DND-41 (cell line): ENCODE measurements around the gene PRF1.

ENCODE experiments used
- ATAC-seq: fragments of 200-7000 bp; cut with Tn5 transposase; 3 replicates; pipeline ENCODE4 v1.9.1; 2021; ENCODE audit warnings: low read depth; ENCODE audit not compliant: insufficient read depth
- DNase-seq: peaks from one replicate; pipeline ENCODE4 v3.0.0-alpha.2; 2020
- H2AFZ ChIP-seq: 2 replicates; pipeline ENCODE4 v1.6.0; 2012; ENCODE audit warnings: low read depth, low read length
- H3K27ac ChIP-seq: 2 replicates; pipeline ENCODE4 v1.5.1; 2012; ENCODE audit warnings: low read length, inconsistent platforms
- H3K27me3 ChIP-seq: fragments of 200-600 bp; sonication (generic); 2 replicates; pipeline ENCODE4 v1.6.0; 2012; ENCODE audit warnings: low read length, mild to moderate bottlenecking, inconsistent platforms; ENCODE audit not compliant: insufficient read depth, poor library complexity
- H3K36me3 ChIP-seq: 2 replicates; pipeline ENCODE4 v1.5.1; 2012; ENCODE audit warnings: low read length, inconsistent platforms; ENCODE audit not compliant: insufficient read depth
- H3K4me1 ChIP-seq: 2 replicates; pipeline ENCODE4 v1.5.1; 2012; ENCODE audit warnings: mild to moderate bottlenecking, low read length; ENCODE audit not compliant: insufficient read depth
- H3K4me2 ChIP-seq: 2 replicates; pipeline ENCODE4 v1.6.0; 2012; ENCODE audit warnings: mild to moderate bottlenecking, moderate library complexity, low read length, inconsistent platforms; ENCODE audit not compliant: insufficient read depth
- H3K4me3 ChIP-seq, 2 experiments: fragments of 200-600 bp in 1 of 2; shearing (Covaris generic) in 1 of 2; 2 replicates each; pipeline ENCODE4 v1.5.1; 2012 to 2016; ENCODE audit warnings: inconsistent platforms in 2 of 2, low read length in 2 of 2, mild to moderate bottlenecking in 2 of 2, low read depth in 1 of 2, moderate library complexity in 1 of 2
- H3K79me2 ChIP-seq: 2 replicates; pipeline ENCODE4 v1.6.0; 2012; ENCODE audit warnings: low read length, inconsistent platforms; ENCODE audit not compliant: insufficient read depth
- H3K9ac ChIP-seq: 2 replicates; pipeline ENCODE4 v1.6.0; 2012; ENCODE audit warnings: low read depth, mild to moderate bottlenecking, inconsistent platforms, low read length, moderate library complexity
- H3K9me3 ChIP-seq: 2 replicates; pipeline ENCODE4 v1.5.1; 2012; ENCODE audit warnings: low read length, moderate library complexity, mild to moderate bottlenecking, inconsistent platforms; ENCODE audit not compliant: insufficient read depth, severe bottlenecking
- H4K20me1 ChIP-seq: 2 replicates; pipeline ENCODE4 v1.6.0; 2012; ENCODE audit warnings: low read length; ENCODE audit not compliant: insufficient read depth
- CTCF ChIP-seq: IDR thresholded peaks from 2 replicates; pipeline ENCODE4 v1.5.1; 2012; ENCODE audit warnings: borderline replicate concordance, low read length, moderate library complexity, mild to moderate bottlenecking; ENCODE audit not compliant: poor library complexity, severe bottlenecking; ENCODE audit errors: extremely low read depth
- EZH2 ChIP-seq: IDR thresholded peaks from 3 replicates; pipeline ENCODE4 v1.6.1; 2012; ENCODE audit warnings: borderline replicate concordance, low read depth, mild to moderate bottlenecking, moderate library complexity, low read length, inconsistent platforms; ENCODE audit not compliant: severe bottlenecking

PRF1 gene

GRCh38 chr10:70578371-70578947, 24.1 kb downstream of the PRF1 start:
- peak overlapping the region; percentile 43 for H3K4me2 ChIP-seq
- peaks cover 54% of the 10 kb centered on the region for H3K4me1 ChIP-seq
- no peak overlapping the region for H3K4me3 ChIP-seq
- H3K9ac ChIP-seq: no peak overlapping the region; the same call in 1 of the 2 replicates
- no peaks in the 10 kb centered on the region for H4K20me1 ChIP-seq
- H3K36me3 ChIP-seq: no peaks in the 10 kb centered on the region
- no peaks in the 10 kb centered on the region for H3K9me3 ChIP-seq
- H3K27ac ChIP-seq: peak overlapping the region; percentile 96
- H3K79me2 ChIP-seq: no peaks in the 10 kb centered on the region
- peak; percentile 83 for DNase-seq
- H2AFZ ChIP-seq: no peak overlapping the region
- TF ChIP-seq CTCF (no peak), EZH2 (no peak)
- peak; percentile 87 for ATAC-seq
- H3K27me3 ChIP-seq: no peaks in the 10 kb centered on the region

GRCh38 chr10:70576803-70577517, 25.6 kb downstream of the PRF1 start:
- Histone ChIP-seq H3K9ac (peak overlapping the region; percentile 42; the same call in 1 of the 2 replicates), H3K27ac (peak overlapping the region; percentile 96), H3K4me1 (peaks cover 54% of the 10 kb centered on the region), H3K4me3 (peak overlapping the region in 1 of 2 experiments; percentile 39; a peak in 2 of 4 replicates), H3K27me3 (no peaks in the 10 kb centered on the region), H3K79me2 (no peaks in the 10 kb centered on the region), H3K4me2 (peak overlapping the region; percentile 57), H3K9me3 (no peaks in the 10 kb centered on the region), H4K20me1 (no peaks in the 10 kb centered on the region), H2AFZ (no peak overlapping the region), H3K36me3 (no peaks in the 10 kb centered on the region)
- DNase-seq (no peak), ATAC-seq (no peak)
- TF ChIP-seq EZH2: no peak
- TF ChIP-seq CTCF: no peak

GRCh38 chr10:70575874-70576802, 26.4 kb downstream of the PRF1 start:
- H4K20me1 ChIP-seq: no peaks in the 10 kb centered on the region
- peak; percentile 68 for ATAC-seq
- no peaks in the 10 kb centered on the region for H3K79me2 ChIP-seq
- H3K27me3 ChIP-seq: no peaks in the 10 kb centered on the region
- H3K9ac ChIP-seq: peak overlapping the region; percentile 42; the same call in 1 of the 2 replicates
- peak overlapping the region in 1 of 2 experiments; percentile 39; a peak in 2 of 4 replicates for H3K4me3 ChIP-seq
- H3K4me1 ChIP-seq: peaks cover 54% of the 10 kb centered on the region
- peak overlapping the region; percentile 57 for H3K4me2 ChIP-seq
- peak overlapping the region; percentile 96 for H3K27ac ChIP-seq
- TF ChIP-seq CTCF (no peak), EZH2 (no peak)
- DNase-seq: peak; percentile 85
- H3K9me3 ChIP-seq: no peaks in the 10 kb centered on the region
- H3K36me3 ChIP-seq: no peaks in the 10 kb centered on the region
- H2AFZ ChIP-seq: no peak overlapping the region
